GM23338 (cell line): ENCODE measurements around the gene EPO.

ENCODE experiments used
- POLR2AphosphoS5 ChIP-seq: IDR thresholded peaks from 2 replicates; pipeline ENCODE4 v1.6.1; 2016; ENCODE audit warnings: antibody characterized with exemption, low read depth
- TF ChIP-seq, protein P1 (sequence below), 2 experiments: fragments of 200-600 bp in 1 of 2; sonication (generic) in 1 of 2; conservative IDR thresholded peaks; 2 replicates each; pipeline versions ENCODE4 v1.5.1 to v1.6.1; 2016 to 2017; ENCODE audit warnings: antibody characterized with exemption in 2 of 2, low read depth in 2 of 2, mild to moderate bottlenecking in 2 of 2, moderate library complexity in 1 of 2
- TF ChIP-seq, protein P2 (sequence below): IDR thresholded peaks from one replicate; pipeline ENCODE4 v1.6.1; 2018; ENCODE audit warnings: antibody characterized with exemption; ENCODE audit not compliant: unreplicated experiment

DNA sequence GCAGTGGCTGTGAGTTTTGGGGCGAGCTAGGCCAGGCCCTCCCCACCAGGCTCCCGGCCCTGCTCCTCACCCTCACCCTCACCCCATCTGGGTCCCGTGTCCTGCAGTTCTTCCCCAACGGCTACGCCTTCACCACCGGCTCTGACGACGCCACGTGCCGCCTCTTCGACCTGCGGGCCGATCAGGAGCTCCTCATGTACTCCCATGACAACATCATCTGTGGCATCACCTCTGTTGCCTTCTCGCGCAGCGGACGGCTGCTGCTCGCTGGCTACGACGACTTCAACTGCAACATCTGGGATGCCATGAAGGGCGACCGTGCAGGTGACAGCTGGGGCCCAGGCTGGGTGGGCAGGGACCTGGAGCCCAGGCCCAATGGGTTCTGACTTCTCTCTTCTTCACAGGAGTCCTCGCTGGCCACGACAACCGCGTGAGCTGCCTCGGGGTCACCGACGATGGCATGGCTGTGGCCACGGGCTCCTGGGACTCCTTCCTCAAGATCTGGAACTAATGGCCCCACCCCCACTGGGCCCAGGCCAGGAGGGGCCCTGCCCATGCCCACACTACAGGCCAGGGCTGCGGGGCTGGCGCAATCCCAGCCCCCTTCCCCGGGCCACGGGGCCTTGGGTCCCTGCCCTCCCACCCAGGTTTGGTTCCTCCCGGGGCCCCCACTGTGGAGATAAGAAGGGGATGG, 41.8 kb upstream of the EPO start:
- TF ChIP-seq, protein P1, sequence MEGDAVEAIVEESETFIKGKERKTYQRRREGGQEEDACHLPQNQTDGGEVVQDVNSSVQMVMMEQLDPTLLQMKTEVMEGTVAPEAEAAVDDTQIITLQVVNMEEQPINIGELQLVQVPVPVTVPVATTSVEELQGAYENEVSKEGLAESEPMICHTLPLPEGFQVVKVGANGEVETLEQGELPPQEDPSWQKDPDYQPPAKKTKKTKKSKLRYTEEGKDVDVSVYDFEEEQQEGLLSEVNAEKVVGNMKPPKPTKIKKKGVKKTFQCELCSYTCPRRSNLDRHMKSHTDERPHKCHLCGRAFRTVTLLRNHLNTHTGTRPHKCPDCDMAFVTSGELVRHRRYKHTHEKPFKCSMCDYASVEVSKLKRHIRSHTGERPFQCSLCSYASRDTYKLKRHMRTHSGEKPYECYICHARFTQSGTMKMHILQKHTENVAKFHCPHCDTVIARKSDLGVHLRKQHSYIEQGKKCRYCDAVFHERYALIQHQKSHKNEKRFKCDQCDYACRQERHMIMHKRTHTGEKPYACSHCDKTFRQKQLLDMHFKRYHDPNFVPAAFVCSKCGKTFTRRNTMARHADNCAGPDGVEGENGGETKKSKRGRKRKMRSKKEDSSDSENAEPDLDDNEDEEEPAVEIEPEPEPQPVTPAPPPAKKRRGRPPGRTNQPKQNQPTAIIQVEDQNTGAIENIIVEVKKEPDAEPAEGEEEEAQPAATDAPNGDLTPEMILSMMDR (conservative IDR thresholded peaks at IDR 0.05; ENCODE audit: low read depth in 2 of 2): no peak
- TF ChIP-seq, protein P2, sequence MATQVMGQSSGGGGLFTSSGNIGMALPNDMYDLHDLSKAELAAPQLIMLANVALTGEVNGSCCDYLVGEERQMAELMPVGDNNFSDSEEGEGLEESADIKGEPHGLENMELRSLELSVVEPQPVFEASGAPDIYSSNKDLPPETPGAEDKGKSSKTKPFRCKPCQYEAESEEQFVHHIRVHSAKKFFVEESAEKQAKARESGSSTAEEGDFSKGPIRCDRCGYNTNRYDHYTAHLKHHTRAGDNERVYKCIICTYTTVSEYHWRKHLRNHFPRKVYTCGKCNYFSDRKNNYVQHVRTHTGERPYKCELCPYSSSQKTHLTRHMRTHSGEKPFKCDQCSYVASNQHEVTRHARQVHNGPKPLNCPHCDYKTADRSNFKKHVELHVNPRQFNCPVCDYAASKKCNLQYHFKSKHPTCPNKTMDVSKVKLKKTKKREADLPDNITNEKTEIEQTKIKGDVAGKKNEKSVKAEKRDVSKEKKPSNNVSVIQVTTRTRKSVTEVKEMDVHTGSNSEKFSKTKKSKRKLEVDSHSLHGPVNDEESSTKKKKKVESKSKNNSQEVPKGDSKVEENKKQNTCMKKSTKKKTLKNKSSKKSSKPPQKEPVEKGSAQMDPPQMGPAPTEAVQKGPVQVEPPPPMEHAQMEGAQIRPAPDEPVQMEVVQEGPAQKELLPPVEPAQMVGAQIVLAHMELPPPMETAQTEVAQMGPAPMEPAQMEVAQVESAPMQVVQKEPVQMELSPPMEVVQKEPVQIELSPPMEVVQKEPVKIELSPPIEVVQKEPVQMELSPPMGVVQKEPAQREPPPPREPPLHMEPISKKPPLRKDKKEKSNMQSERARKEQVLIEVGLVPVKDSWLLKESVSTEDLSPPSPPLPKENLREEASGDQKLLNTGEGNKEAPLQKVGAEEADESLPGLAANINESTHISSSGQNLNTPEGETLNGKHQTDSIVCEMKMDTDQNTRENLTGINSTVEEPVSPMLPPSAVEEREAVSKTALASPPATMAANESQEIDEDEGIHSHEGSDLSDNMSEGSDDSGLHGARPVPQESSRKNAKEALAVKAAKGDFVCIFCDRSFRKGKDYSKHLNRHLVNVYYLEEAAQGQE: no peak
- TF ChIP-seq POLR2AphosphoS5: peak; percentile 12; the same call in 1 of the 2 replicates
